HFF-Myc (cell line): ENCODE data around the gene PLEKHG7.

Experiments used
- DNase-seq: peaks from one replicate; pipeline ENCODE4 v3.0.0-alpha.2; 2011; ENCODE audit warnings: low read depth; ENCODE audit errors: extremely low read depth
- H3K4me3 ChIP-seq: replicated peaks from 2 replicates; pipeline ENCODE4 v1.5.1; 2011; ENCODE audit warnings: low read depth, mild to moderate bottlenecking, control low read depth, low read length
- CTCF ChIP-seq: IDR thresholded peaks from 2 replicates; pipeline ENCODE4 v1.5.1; 2012; ENCODE audit warnings: mild to moderate bottlenecking, low read depth, low read length, control low read depth; ENCODE audit errors: missing control alignments

Gene PLEKHG7

DNA sequence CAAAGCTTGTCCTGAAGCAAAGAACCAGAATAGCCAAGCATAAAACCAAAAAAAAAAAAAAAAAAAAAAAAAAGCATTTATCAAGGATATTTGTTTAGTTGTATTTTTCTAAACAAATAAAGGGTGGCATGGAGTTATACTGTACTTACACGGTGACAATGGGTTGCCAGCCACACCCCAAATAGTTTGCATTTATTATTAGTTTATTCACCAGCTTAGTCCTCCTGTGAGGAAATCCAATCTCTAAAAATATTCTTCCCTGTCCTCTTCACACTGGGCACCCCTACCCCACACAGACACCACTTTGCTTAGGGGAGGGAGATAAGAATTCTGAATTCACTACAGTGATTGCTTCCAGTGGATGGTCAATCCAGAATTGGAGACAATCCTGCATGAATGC, 18.9 kb downstream of the PLEKHG7 start:
- TF ChIP-seq CTCF, result no peak
- no peak overlapping the region for H3K4me3 ChIP-seq
- DNase-seq, result no peak

- TF ChIP-seq CTCF, result no peak
- no peak for DNase-seq
- H3K4me3 ChIP-seq, result no peak overlapping the region
Measured at GRCh38 chr12:92722897-92723296, 20.1 kb downstream of the PLEKHG7 start.

- TF ChIP-seq CTCF, result no peak
- DNase-seq, result no peak
- H3K4me3 ChIP-seq, result no peak overlapping the region
Measured at GRCh38 chr12:92726850-92727249, 24.1 kb downstream of the PLEKHG7 start.

GRCh38 chr12:92729773-92730305, 27.1 kb downstream of the PLEKHG7 start:
- no peak overlapping the region for H3K4me3 ChIP-seq
- no peak for DNase-seq
- TF ChIP-seq CTCF, result no peak

- TF ChIP-seq CTCF, result no peak
- DNase-seq, result no peak
Measured at GRCh38 chr12:92730758-92731157, 28.0 kb downstream of the PLEKHG7 start.

GRCh38 chr12:92732216-92732615, 29.4 kb downstream of the PLEKHG7 start:
- no peak overlapping the region for H3K4me3 ChIP-seq
- no peak for DNase-seq
- TF ChIP-seq CTCF, result no peak

More at GRCh38 chr12:92730758-92731157, 28.0 kb downstream of the PLEKHG7 start:
- H3K4me3 ChIP-seq, result no peak overlapping the region

- no peak for DNase-seq
- no peak overlapping the region for H3K4me3 ChIP-seq
- TF ChIP-seq CTCF, result no peak
Measured at GRCh38 chr12:92732716-92733115, 29.9 kb downstream of the PLEKHG7 start.
